A673 (cell line): ENCODE data around the gene CACNA2D4. TPM values are rescaled to one million over a fixed set of nuclear protein-coding genes. Genes with fewer than 3 reads are reported as not detected.
A peak's percentile ranks its signal among the peaks of the same experiment; 100 is the strongest.

ENCODE experiments used
- BruUV-seq: library from RNA; stranded (reverse); fragments of 400-500 nt; replicated peaks from 2 replicates; lab custom pipeline; 2021; lab: Mats Ljungman, UMichigan
- CTCF ChIA-PET: fragments of 300-600 bp; sonication (Branson Sonifier 250); formaldehyde crosslinking; loops from one replicate; lab custom pipeline; 2022; ENCODE audit warnings: antibody characterized with exemption; lab: Charles Lee
- POLR2A ChIA-PET: fragments of 300-600 bp; sonication (Branson Sonifier 250); formaldehyde crosslinking; loops from one replicate; lab custom pipeline; 2022; ENCODE audit warnings: antibody characterized with exemption; ENCODE audit not compliant: low non-redundant PET; lab: Charles Lee
- DNase-seq: peaks from one replicate; pipeline ENCODE4 v3.0.0-alpha.2; 2015; ENCODE audit warnings: low spot score
- H3K27ac ChIP-seq: fragments of 200-600 bp; sonication (generic); 2 replicates; pipeline ENCODE4 v1.5.1; 2016; ENCODE audit warnings: mixed run types, low read depth, mild to moderate bottlenecking, mixed read lengths, antibody characterized with exemption, low read length; ENCODE audit not compliant: poor library complexity, severe bottlenecking
- H3K27me3 ChIP-seq: fragments of 200-600 bp; sonication (generic); replicated peaks from 2 replicates; pipeline ENCODE4 v1.6.1; 2017; ENCODE audit warnings: mixed run types, low read depth, mild to moderate bottlenecking, mixed read lengths, antibody characterized with exemption, low read length; ENCODE audit not compliant: insufficient read depth, poor library complexity
- H3K36me3 ChIP-seq: fragments of 200-600 bp; sonication (generic); 2 replicates; pipeline ENCODE4 v1.6.1; 2016; ENCODE audit warnings: mixed run types, mild to moderate bottlenecking, mixed read lengths, antibody characterized with exemption, low read length; ENCODE audit not compliant: insufficient read depth, poor library complexity, severe bottlenecking
- H3K4me1 ChIP-seq: fragments of 200-600 bp; sonication (generic); 2 replicates; pipeline ENCODE4 v1.6.1; 2017; ENCODE audit warnings: mixed run types, mild to moderate bottlenecking, mixed read lengths, antibody characterized with exemption, low read length; ENCODE audit not compliant: insufficient read depth, poor library complexity, severe bottlenecking
- H3K4me3 ChIP-seq: fragments of 200-600 bp; sonication (generic); 2 replicates; pipeline ENCODE4 v1.5.1; 2016; ENCODE audit warnings: low read depth, mixed run types, mild to moderate bottlenecking, mixed read lengths, low read length; ENCODE audit not compliant: poor library complexity, severe bottlenecking
- H3K9me3 ChIP-seq: fragments of 200-600 bp; sonication (generic); 2 replicates; pipeline ENCODE4 v1.6.1; 2016; ENCODE audit warnings: mixed run types, low read depth, mild to moderate bottlenecking, mixed read lengths, antibody characterized with exemption, low read length; ENCODE audit not compliant: poor library complexity, severe bottlenecking
- EZH2 ChIP-seq: fragments of 200-600 bp; sonication (generic); IDR thresholded peaks from 2 replicates; pipeline ENCODE4 v1.6.1; 2017; ENCODE audit warnings: borderline replicate concordance, low read depth, mild to moderate bottlenecking, mixed read lengths, antibody characterized with exemption, low read length; ENCODE audit not compliant: poor library complexity, severe bottlenecking
- intact Hi-C: fragments of 100-400 bp; cut with micrococcal nuclease; formaldehyde crosslinking; loops from one replicate; pipeline ENCODE4 v1.10.0; 2022; ENCODE audit not compliant: unreplicated experiment
- total RNA-seq: library from RNA; stranded (reverse); gene quantifications from 2 replicates; pipeline ENCODE4 v1.2.3, GENCODE V29; 2021
- TF ChIP-seq, protein P1 (sequence below): fragments of 300-800, 200-600 bp; sonication (generic); conservative IDR thresholded peaks from 2 replicates; pipeline ENCODE4 v1.5.1; 2017; ENCODE audit warnings: low read depth, mild to moderate bottlenecking, antibody characterized with exemption, low read length, moderate library complexity, mixed read lengths

The CACNA2D4 gene
- total RNA-seq, 1 experiment from 2014 or later: 0.41 TPM

DNA sequence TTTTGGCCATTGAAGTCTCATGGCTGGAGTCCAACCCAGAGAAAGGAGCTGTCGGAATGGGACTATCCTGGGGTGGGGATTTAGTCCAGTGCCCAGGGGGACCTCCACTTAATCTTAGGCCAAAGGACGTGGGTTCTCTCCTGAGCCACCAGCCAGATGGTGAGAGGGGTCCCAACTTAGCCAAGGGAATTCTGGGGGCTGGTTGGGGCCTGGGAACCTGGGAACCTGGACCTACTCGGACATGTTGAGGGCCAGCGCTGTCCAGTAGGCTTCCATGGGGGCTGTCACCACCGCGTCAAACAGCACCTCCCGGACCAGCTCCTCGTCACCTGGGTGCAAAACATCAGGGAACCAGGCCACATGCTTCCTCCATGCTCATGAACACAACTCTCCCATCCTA, 64.7 kb downstream of the CACNA2D4 start:
- H3K9me3 ChIP-seq: peaks cover 11% of the 10 kb centered on the region
- POLR2A ChIA-PET: no interaction called here
- H3K36me3 ChIP-seq: no peaks in the 10 kb centered on the region
- DNase-seq: no peak
- H3K4me3 ChIP-seq: no peak overlapping the region
- H3K4me1 ChIP-seq: peaks cover 26% of the 10 kb centered on the region
- TF ChIP-seq EZH2: no peak
- TF ChIP-seq, protein P1, sequence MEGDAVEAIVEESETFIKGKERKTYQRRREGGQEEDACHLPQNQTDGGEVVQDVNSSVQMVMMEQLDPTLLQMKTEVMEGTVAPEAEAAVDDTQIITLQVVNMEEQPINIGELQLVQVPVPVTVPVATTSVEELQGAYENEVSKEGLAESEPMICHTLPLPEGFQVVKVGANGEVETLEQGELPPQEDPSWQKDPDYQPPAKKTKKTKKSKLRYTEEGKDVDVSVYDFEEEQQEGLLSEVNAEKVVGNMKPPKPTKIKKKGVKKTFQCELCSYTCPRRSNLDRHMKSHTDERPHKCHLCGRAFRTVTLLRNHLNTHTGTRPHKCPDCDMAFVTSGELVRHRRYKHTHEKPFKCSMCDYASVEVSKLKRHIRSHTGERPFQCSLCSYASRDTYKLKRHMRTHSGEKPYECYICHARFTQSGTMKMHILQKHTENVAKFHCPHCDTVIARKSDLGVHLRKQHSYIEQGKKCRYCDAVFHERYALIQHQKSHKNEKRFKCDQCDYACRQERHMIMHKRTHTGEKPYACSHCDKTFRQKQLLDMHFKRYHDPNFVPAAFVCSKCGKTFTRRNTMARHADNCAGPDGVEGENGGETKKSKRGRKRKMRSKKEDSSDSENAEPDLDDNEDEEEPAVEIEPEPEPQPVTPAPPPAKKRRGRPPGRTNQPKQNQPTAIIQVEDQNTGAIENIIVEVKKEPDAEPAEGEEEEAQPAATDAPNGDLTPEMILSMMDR: no peak
- CTCF ChIA-PET: no interaction called here
- no TSS peak for BruUV-seq
- intact Hi-C loops: no loop called here
- no peak overlapping the region for H3K27ac ChIP-seq
- H3K27me3 ChIP-seq: no peaks in the 10 kb centered on the region

DNA sequence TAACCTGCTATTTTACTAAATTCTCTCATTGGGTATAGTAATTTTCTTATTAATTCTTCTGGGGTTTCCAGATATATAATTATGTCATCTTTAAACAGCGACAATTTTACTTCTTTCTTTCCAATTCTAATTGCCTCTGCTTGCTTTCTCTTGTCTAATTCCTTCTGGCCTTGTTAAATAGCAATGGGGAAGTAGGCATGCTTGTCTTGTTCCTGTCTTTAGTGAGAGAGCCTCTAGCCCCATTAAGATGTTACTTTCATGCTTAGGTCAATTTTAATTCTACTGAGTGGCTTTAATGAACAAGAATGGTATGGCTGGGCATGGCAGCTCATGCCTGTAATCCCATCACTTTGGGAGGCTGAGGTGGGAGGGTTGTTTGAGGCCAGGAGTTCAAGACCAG, 66.4 kb downstream of the CACNA2D4 start:
- no peak for DNase-seq
- ChIA-PET CTCF (no interaction called here), POLR2A (no interaction called here)
- H3K36me3 ChIP-seq: no peaks in the 10 kb centered on the region
- H3K27ac ChIP-seq: peak overlapping the region; percentile 58
- TF ChIP-seq, protein P1: no peak
- TF ChIP-seq EZH2: no peak
- H3K27me3 ChIP-seq: no peaks in the 10 kb centered on the region
- no peak overlapping the region for H3K4me3 ChIP-seq
- H3K9me3 ChIP-seq: peaks cover 11% of the 10 kb centered on the region
- H3K4me1 ChIP-seq: peaks cover 33% of the 10 kb centered on the region
- intact Hi-C loops: no loop called here
- no TSS peak for BruUV-seq

DNA sequence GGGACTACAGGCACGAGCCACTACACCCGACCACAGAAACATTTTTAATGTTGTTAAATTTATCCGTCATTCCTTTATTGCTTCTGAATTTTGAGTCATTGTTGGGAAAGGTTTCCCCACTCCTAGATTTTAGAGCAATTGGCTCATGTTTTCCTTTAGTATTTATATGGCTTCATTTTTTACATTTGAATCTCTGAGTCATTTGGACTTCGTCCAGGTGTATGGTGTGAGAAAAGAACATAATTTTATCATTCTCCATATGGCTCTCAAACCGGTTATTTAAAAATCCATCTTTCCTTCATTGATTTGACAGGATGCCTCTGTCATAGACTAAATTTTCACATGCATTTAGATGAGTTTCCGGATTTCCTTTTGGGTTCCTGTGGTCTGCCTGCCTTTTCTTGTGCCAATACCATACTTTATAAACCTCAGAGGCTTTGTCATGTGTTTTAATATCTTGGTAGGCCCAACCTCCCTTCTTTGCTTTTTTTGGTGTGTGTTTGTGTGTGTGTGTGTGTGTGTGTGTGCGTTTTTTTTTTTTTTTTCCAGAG, 67.2 kb downstream of the CACNA2D4 start:
- no TSS peak for BruUV-seq
- no peak for TF ChIP-seq EZH2
- TF ChIP-seq, protein P1: no peak
- H3K9me3 ChIP-seq: peaks cover 11% of the 10 kb centered on the region
- H3K27ac ChIP-seq: peak overlapping the region; percentile 58
- no peaks in the 10 kb centered on the region for H3K27me3 ChIP-seq
- intact Hi-C loops: no loop called here
- peaks cover 33% of the 10 kb centered on the region for H3K4me1 ChIP-seq
- DNase-seq: peak; percentile 84
- H3K36me3 ChIP-seq: no peaks in the 10 kb centered on the region
- CTCF ChIA-PET: no interaction called here
- no peak overlapping the region for H3K4me3 ChIP-seq
- POLR2A ChIA-PET: no interaction called here
